ENCODE data around the gene CLTA. TPM values are rescaled to one million over a fixed set of nuclear protein-coding genes. Genes with fewer than 3 reads are reported as not detected.
"Not testable (repeated sequence)": the region's sequence is repeated elsewhere in the genome, so short reads cannot be mapped to it uniquely, and the experiment has no call there.

Gene CLTA
- polyA plus RNA-seq, 1 experiment = 364 TPM

DNA sequence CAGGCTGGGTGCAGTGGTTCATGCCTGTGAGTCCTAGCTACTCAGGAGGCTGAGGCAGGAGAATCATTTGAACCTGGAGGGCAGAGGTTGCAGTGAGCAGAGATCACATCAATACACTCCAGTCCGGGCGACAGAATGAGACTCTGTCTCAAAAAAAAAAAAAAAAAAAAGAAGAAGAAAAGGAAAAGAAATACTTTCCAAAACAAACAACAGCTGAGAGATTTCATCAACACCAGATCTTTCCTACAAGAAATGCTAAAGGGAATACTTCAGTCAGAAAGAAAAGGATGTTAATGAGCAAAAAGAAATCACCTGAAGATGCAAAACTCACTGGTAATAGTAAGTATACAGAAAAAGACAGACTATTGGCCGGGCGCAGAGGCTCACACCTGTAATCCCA is 13.2 kb upstream of the CLTA start:
- TF ChIP-seq, protein P1, sequence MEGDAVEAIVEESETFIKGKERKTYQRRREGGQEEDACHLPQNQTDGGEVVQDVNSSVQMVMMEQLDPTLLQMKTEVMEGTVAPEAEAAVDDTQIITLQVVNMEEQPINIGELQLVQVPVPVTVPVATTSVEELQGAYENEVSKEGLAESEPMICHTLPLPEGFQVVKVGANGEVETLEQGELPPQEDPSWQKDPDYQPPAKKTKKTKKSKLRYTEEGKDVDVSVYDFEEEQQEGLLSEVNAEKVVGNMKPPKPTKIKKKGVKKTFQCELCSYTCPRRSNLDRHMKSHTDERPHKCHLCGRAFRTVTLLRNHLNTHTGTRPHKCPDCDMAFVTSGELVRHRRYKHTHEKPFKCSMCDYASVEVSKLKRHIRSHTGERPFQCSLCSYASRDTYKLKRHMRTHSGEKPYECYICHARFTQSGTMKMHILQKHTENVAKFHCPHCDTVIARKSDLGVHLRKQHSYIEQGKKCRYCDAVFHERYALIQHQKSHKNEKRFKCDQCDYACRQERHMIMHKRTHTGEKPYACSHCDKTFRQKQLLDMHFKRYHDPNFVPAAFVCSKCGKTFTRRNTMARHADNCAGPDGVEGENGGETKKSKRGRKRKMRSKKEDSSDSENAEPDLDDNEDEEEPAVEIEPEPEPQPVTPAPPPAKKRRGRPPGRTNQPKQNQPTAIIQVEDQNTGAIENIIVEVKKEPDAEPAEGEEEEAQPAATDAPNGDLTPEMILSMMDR (IDR thresholded peaks at IDR 0.05; ENCODE audit: low read depth, low read length) = no peak
- Histone ChIP-seq H3K4me3 (ENCODE audit: low read depth, low read length) (no peak overlapping the region), H3K27me3 (ENCODE audit: control insufficient read depth, insufficient read depth, low read length) (no peaks in the 10 kb centered on the region), H3K27ac (ENCODE audit: low read depth, low read length) (no peak overlapping the region), H3K9me3 (ENCODE audit: control insufficient read depth, insufficient read depth, low read length) (no peaks in the 10 kb centered on the region)
- ChIA-PET POLR2A (interaction anchor here (0.6 to 0.7 kb wide), 2 partner anchors 9 to 13 kb away, joined by 4 read pairs; partner anchors contain the start of gene CLTA), CTCF (interaction anchor here (0.6 to 1.5 kb wide), 4 partner anchors 11 to 169 kb away, joined by 3 to 8 read pairs (median 4); no protein-coding TSS in a partner anchor)
- DNase-seq (ENCODE audit: low read depth, low spot score) = no peak

DNA sequence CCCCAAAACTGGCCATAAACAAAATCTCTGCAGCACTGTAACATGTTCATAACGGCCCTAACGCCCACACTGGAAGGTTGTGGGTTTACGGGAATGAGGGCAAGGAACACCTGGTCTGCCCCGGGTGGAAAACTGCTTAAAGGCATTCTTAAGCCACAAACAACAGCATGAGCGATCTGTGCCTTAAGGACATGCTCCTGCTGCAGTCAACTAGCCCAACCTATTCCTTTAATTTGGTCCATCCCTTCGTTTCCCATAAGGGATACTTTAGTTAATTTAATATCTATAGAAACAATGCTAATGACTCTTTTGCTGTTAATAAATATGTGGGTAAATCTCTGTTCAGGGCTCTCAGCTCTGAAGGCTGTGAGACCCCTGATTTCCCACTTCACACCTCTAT is 10.5 kb upstream of the CLTA start:
- CTCF ChIA-PET = interaction anchor here (1.2 kb wide), 1 partner anchor 225 kb away, joined by 3 read pairs; no protein-coding TSS in a partner anchor
- POLR2A ChIA-PET; H3K27me3 ChIP-seq (ENCODE audit: control insufficient read depth, insufficient read depth, low read length): not testable (repeated sequence)

DNA sequence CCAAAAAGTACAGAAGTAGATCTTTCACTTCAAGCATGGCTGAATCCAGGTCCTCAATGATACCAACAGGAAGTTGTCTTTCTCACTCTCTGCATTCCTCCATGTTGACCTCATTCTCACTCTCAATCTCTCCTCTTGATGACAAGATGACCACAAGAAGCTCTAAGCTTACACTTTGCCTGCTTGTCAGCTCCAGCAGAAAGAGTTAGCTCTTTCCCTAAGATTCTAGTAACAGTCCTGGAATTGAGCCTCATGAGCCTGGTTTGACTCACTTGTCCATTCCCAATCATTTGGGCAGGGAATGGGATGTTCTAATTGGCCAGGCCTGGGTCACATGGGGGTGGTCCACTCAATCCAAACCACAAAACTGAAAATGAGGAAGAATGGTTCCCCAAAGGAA is 3.3 kb upstream of the CLTA start:
- CTCF ChIA-PET = interaction anchor here (1.0 kb wide), 1 partner anchor 21 kb away, joined by 3 read pairs; no protein-coding TSS in a partner anchor
- TF ChIP-seq, protein P1 (IDR thresholded peaks at IDR 0.05; ENCODE audit: low read depth, low read length) = no peak
- peak; percentile 65 for DNase-seq (ENCODE audit: low read depth, low spot score)

More for the DNA sequence above, 10.5 kb upstream of the CLTA start:
- not testable (repeated sequence) for H3K27ac ChIP-seq (ENCODE audit: low read depth, low read length); DNase-seq (ENCODE audit: low read depth, low spot score); H3K9me3 ChIP-seq (ENCODE audit: control insufficient read depth, insufficient read depth, low read length); H3K4me3 ChIP-seq (ENCODE audit: low read depth, low read length)

DNA sequence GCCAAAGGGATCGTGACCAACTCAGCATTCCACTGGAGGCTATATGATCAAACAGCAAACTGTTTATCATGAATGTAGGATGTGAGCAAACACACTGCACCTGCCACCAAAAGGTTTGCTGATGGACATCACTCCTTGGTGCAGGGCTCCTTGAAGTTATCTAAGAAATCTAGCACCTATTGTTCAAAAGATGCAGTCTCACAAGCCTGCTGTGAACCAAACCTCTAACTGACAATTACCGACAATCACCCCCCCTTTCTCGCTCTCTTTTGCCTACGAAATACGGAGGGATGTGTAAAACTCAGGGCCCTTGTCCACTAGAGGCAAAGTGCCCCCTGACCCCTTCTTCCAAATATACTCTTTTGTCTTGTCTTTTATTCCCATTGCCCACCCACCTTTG is 2.5 kb upstream of the CLTA start:
- POLR2A ChIA-PET = no interaction called here
- no peaks in the 10 kb centered on the region for H3K9me3 ChIP-seq (ENCODE audit: control insufficient read depth, insufficient read depth, low read length)
- no peak overlapping the region for H3K27ac ChIP-seq (ENCODE audit: low read depth, low read length)
- TF ChIP-seq, protein P1 (IDR thresholded peaks at IDR 0.05; ENCODE audit: low read depth, low read length) = no peak
- no peaks in the 10 kb centered on the region for H3K27me3 ChIP-seq (ENCODE audit: control insufficient read depth, insufficient read depth, low read length)
- CTCF ChIA-PET = interaction anchor here (1.9 to 2.8 kb wide), 2 partner anchors 22 to 243 kb away, joined by 12 to 16 read pairs; no protein-coding TSS in a partner anchor
- H3K4me3 ChIP-seq (ENCODE audit: low read depth, low read length) = no peak overlapping the region
- no peak for DNase-seq (ENCODE audit: low read depth, low spot score)

More for the DNA sequence above, 3.3 kb upstream of the CLTA start:
- Histone ChIP-seq H3K27me3 (ENCODE audit: control insufficient read depth, insufficient read depth, low read length) (no peaks in the 10 kb centered on the region), H3K9me3 (ENCODE audit: control insufficient read depth, insufficient read depth, low read length) (no peaks in the 10 kb centered on the region), H3K4me3 (ENCODE audit: low read depth, low read length) (no peak overlapping the region), H3K27ac (ENCODE audit: low read depth, low read length) (peak overlapping the region; percentile 53)
- POLR2A ChIA-PET = interaction anchor here (0.7 kb wide), 1 partner anchor 22 kb away, joined by 5 read pairs; no protein-coding TSS in a partner anchor

DNA sequence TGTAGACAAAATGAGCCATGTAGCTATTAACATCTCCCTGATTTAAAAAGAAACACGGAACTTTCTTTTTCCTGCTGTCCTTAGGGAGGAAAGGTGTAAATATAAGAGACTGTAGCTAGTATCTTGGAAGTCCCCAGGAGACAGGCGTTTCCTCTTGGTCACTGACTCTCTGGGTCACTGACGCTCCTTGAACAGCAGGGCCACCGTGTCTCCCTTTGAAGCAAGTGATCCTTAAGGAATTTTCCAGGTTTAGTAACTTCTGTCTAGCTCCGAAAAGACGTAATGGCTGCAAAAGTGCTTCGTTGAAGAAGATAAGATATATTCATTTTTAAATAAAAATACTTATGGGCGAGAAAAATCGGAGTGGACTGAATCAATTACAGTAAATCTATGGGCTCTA is 745 bp upstream of the CLTA start:
- Histone ChIP-seq H3K9me3 (ENCODE audit: control insufficient read depth, insufficient read depth, low read length) (no peaks in the 10 kb centered on the region), H3K27me3 (ENCODE audit: control insufficient read depth, insufficient read depth, low read length) (no peaks in the 10 kb centered on the region), H3K27ac (ENCODE audit: low read depth, low read length) (no peak overlapping the region), H3K4me3 (ENCODE audit: low read depth, low read length) (peak overlapping the region; percentile 96)
- POLR2A ChIA-PET = interaction anchor here (0.6 to 2.6 kb wide), 25 partner anchors 11 to 499 kb away, joined by 3 to 20 read pairs (median 5); partner anchors contain the start of genes GLIPR2, GNE and RECK
- DNase-seq (ENCODE audit: low read depth, low spot score) = no peak
- CTCF ChIA-PET = interaction anchor here (0.6 to 2.9 kb wide), 30 partner anchors 10 to 244 kb away, joined by 3 to 17 read pairs (median 5); partner anchors contain the start of gene CCIN
- TF ChIP-seq, protein P1 (IDR thresholded peaks at IDR 0.05; ENCODE audit: low read depth, low read length) = no peak

Data from AG04450 (cell line).